GM19035 (cell line): ENCODE data around the gene NDUFS3.
"Not testable (repeated sequence)": the region's sequence is repeated elsewhere in the genome, so short reads cannot be mapped to it uniquely, and the experiment has no call there.

Source experiments
- ATAC-seq: cut with Tn5 transposase; IDR thresholded peaks from one replicate; pipeline ENCODE4 v1.9.1; 2021; ENCODE audit not compliant: unreplicated experiment

The NDUFS3 gene

DNA sequence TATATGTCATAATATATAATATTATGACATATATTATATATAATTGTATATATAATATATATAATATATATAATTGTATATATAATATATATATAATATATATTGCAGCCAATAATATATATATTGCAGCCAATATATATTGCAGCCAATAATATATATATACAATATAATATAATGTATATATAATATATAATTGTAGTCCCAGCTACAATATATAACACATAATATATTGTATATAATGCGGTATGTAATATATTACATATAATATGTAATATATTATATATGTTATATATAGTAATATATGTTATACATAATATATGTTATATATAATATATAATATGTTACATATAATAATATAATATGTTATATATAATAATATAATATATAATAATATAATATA, 20.2 kb upstream of the NDUFS3 start:
- no peak for ATAC-seq

DNA sequence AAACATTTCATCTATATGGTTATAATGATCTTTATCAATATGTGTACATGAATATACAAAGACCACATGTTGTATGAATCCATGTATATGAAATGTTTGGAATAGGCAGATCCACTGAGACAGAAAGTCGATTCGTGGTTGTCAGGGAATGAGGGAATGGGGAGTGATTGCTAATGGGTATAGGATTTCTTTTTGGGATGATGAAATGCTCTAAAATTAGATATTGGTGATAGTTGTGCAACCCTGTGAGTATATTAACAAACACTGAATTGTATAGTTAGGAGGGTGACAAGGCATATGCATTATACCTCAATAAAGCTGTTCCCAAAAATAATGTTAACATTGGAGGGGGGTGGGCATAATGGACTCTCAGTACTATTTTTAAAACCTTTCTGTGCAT, 18.4 kb upstream of the NDUFS3 start:
- no peak for ATAC-seq

DNA sequence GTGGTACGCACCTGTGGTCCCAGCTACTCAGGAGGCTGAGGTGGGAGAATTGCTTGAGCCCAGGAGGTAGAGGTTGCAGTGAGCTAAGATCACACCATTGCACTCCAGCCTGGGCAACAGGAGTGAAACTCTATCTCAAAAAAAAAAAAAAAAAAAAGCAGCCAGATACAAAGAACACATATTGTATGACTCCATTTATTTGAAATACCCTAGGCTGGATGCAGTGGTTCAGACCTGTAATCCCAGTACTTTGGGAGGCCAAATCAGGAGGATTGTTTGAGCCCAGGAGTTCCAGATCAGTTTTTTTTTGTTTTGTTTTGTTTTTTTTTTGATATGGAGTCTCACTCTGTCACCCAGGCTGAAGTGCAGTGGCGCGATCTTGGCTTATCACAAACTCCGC, 16.5 kb upstream of the NDUFS3 start:
- not testable (repeated sequence) for ATAC-seq

DNA sequence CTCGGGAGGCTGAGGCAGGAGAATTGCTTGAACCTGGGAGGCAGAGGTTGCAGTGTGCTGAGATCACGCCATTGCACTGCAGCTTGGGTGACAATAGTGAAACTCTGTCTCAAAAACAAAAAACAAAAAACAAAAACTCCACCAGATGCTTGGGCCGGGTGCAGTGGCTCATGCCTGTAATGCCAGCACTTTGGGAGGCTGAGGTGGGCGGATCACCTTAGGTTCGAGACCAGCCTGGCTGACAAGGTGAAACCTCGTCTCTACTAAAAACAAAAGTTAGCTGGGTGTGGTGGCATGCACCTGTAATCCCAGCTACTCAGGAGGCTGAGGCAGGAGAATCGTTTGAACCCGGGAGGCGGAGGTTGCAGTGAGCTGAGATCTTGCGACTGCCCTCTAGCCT, 14.5 kb upstream of the NDUFS3 start:
- not testable (repeated sequence) for ATAC-seq

DNA sequence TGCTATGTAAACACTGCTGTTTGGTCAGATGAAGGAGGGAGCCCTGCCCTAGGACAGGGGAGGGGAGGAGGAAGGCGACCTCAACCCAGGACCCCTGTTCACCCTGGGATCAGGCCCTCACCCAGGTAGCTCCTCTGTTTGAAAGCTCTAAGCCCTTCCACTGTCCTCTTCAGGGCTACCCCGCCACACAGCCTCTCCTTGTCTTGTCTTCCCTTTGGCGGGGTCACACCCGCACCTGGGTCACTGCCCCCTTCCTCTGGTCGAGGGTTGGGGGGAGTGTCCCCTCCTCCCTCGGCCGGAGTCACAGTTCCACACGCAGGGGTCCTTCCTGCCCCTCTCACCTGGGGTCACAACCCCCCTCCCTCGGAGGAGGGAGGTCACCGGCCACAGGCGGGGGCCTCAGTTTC, 13.9 kb upstream of the NDUFS3 start:
- no peak for ATAC-seq

DNA sequence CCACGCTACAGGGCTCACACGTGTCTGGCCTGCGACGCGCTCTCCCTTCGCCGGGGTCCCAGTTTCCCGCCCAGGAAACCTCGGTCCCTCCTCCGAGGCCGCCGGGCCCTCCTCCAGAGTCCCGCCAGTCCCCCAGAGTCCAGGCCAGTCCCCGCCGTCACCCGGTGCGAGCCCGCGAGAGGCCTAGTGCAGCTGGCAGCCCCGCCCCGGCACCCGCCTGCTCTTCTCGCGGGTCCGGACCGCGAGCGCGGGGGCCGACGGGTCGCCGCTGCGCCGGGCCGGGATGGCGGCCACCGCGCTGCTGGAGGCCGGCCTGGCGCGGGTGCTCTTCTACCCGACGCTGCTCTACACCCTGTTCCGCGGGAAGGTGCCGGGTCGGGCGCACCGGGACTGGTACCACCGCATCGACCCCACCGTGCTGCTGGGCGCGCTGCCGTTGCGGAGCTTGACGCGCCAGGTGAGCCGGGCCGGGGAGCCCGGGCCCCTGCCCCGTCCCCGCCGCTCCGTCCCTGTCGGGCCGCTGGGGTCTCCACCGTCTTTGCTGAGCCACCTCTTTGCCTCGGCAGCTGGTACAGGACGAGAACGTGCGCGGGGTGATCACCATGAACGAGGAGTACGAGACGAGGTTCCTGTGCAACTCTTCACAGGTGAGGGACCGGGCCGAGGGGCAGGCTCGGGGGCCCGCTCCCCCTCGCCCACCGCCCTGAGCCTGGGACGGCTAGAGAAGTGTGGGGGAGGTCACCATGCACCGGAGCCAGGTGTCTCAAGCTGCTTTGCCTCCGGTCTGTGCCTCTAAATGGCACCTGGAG, 13.3 kb upstream of the NDUFS3 start, which contains the start of gene PTPMT1:
TSS of gene PTPMT1 (plus strand) at position 260 of the 809 bp plus-strand sequence. CDS start at position 284, 24 bp downstream.
- peak; percentile 78 for ATAC-seq

DNA sequence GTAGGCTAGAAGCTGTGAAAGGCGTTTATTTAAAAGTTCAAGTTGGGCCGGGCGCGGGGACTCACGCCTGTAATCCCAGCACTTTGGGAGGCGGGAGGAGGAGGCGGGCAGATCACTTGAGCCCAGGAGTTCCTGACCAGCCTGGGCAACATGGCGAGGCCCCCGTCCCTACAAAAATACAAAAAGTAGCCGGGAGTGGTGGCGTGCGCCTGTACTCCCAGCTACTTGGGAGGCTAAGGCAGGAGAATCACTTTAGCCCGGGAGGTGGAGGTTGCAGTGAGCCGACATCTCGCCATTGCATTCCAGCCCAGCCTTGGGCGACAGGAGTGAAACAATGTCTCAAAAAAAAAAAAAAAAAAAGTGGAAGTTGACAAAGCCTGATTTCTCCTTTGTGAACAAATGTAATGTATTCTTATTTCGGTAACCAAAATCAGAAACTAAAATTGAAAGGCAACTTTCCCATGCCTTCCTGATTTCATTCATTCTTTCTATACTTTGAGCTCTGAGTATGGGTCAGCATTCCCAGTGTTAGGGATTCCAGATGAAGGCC, 12.7 kb upstream of the NDUFS3 start:
- peak; percentile 6 for ATAC-seq

DNA sequence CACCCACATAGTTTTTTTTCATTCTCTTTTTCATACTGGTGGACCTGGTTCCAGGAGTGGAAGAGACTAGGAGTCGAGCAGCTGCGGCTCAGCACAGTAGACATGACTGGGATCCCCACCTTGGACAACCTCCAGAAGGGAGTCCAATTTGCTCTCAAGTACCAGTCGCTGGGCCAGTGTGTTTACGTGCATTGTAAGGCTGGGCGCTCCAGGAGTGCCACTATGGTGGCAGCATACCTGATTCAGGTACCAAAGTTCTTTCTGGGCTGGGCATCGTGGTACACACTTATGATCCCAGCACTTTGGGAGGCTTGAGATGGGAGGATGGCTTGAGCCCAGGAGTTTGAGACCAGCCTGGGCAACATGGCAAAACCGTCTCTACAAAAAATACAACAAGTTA, 9.2 kb upstream of the NDUFS3 start:
- ATAC-seq, result no peak

DNA sequence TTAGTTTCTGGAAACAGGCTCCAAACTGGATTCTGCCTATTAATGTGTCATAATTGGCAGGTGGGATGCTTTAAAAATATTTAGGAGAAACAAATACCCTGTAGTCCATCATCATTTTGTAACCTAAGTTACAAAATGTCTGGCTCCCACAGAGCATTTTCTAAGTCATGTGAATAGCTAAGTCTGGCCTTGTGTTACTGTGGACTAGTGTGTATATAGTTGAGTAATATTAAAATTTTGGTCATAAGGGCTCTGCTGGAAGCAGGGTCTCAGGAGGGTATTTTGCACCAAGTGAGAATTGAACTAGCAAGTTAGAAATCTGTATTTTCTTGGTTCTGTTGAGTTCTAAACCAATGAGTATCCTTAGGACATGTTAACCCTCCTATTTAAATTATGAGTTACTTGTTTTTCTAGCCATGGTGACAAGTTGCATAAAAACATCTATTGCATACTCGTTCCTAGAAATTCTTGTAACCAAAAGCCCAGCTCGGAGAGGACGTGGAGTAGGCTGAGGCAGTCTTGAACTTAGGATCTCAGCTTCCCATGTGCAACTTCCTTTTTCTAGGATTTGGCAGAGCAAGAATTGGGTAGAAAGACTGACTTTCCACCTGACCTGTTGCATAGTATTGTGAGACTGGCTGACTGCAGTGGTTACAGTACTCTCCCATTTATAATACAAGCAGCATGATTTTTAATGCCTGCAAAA, 8.1 kb upstream of the NDUFS3 start:
- ATAC-seq, result no peak

DNA sequence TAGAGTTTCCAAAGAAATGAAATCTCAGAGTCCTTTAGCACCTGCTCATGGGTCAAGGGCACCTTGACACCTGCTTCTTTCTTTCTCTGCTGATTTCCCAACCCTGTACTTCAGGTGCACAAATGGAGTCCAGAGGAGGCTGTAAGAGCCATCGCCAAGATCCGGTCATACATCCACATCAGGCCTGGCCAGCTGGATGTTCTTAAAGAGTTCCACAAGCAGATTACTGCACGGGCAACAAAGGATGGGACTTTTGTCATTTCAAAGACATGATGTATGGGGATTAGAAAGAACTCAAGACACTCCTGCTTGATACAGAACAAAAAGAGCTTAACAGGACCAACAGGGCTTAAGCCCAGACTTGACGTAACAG, 7.5 kb upstream of the NDUFS3 start:
- no peak for ATAC-seq

DNA sequence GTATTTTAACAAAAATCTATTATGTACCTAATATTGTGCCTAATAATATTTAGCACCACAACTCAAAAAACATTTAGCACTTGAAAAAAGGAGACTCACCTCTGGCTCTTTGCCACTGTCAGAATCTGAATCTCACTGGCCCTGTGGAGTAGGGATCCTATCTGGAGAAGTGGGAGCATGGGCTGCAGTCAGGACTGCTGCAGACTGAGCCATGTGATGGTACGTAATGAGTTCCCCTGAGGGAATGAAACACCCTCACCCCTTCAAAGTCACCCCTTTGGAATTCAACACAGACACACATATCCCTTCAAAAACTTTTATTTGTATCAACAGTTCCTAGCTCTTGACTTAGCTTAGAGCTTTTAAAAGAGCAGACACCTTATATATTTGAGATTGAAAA, 7.0 kb upstream of the NDUFS3 start:
- no peak for ATAC-seq

DNA sequence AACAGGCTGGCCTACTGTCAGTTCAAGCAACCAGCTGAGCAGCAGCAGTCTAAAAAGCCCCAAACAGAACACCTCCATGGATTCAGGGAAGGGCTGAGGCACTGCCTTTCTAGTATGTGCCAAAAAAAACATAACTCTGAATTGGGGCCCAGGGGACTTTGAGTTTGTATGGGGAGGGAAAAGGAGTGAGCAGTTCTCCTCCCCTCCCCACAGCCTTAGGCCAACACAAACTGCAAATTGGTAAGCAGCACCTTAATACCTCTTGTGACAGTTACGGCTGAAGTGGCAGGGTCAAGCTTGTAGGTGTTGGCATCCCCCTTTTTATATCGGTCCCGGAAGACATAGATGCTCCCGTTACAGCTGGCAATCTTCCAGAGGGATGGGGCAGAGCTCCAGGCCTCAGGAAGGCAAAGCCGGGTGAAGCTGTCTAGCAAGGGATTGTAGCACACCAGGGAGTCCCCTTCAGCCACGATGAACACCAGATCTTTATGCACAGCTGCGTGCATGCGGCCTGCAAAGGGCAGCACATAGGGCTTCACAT, 6.1 kb upstream of the NDUFS3 start:
- ATAC-seq, result no peak

DNA sequence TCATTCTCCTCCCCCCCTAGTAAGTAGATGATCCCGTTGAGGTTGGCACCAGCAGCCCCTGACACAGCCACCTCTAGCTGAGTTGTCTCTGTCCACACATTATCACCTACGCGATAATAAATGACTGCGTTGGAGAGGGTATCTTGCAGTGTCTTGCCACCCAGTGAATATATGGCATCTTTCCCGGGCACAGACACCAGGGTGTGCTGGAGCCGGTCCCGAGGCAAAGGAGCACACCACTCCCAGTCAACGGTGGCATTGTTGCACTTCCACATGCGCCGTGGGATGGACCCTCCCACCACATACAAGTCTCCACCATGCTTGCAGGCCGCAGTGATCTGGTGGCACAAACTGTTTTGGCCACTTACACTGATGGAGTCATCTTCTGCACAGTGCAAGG, 5.6 kb upstream of the NDUFS3 start:
- ATAC-seq, result no peak

DNA sequence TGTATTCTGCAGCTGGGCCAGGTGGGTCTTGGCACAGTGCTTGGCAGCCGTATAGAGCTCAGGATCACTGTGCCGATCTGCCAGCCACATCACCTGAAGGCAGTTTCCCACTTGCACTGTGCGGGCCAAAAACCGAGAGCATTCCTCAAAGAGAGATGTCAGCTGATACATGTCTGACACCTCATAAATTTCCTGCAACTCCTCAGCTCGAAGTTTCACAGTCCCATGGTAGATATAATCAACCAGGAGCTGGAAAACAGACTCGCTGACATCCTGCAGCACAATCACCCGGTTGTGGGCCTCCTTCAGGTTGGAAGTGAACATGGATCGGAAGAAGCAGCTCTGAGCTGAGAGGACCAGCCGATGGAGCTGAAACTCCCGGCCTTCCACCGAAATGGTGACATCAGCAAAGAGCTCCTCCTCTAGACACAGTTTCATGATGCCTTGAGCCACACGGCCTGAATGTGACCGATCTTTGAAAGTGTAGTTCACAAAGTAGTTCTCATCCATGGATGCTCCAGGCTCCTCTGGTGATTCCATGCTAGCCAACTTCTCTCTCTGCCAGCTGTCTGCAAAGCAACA, 1.3 kb upstream of the NDUFS3 start:
- ATAC-seq, result no peak

DNA sequence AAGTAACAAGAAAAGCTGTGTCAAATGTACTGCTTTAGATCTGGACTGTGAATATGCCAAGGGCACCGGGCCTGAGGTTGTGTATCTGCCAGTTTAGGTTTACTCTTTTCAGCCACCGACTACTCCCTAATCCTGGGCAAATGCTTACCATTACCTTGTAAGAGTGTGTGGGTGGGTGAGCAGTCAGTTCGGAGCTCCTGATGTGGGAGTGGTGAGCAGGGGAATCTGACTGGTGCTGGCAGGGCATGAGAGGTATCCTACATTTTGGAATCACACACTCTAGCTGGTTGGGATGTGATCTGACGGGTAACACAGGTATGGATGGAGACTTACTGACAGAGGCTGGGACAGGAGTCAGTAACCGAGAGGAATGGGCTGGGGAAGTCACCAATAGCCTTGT, 5.0 kb downstream of the NDUFS3 start:
- no peak for ATAC-seq

DNA sequence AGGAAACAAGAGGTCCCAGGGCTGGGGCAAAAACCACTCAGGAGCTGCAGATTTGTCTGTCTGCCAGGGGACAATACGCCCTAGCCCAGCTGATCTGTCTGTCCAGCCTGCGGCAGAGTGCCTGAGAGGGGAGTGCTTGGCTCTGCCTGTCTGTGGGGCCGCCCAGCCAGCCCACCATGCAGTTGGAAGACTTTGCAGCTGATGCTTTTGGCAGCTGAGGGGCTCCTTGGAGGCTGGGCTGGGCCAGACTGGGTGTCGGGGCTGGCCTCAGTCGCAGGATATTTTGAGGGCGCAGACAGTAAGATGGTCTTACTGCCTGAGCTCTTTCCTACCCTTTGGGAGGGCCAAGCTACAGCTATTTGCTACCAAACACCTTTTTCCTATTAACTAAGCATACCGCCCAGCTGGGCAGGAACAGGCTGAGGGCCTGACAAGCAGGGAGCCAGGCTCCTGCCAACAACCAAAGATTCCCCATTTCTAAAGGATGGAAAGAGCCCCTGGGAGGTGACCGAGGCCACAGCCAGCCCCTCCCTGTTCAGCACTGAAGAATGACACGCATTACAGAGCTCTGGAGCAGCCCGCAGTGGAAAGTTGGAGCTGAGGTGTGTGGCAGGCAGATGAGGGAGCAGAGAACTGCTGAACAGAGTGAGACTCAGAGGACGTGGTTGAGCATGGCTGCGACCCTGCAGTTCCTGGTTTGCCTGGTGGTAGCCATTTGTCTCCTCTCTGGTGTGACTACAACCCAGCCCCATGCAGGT, 7.4 kb downstream of the NDUFS3 start, which contains the start of gene FAM180B:
TSS of gene FAM180B (plus strand) at position 581 of the 758 bp plus-strand sequence. CDS start at position 672, 91 bp downstream.
- ATAC-seq, result no peak

DNA sequence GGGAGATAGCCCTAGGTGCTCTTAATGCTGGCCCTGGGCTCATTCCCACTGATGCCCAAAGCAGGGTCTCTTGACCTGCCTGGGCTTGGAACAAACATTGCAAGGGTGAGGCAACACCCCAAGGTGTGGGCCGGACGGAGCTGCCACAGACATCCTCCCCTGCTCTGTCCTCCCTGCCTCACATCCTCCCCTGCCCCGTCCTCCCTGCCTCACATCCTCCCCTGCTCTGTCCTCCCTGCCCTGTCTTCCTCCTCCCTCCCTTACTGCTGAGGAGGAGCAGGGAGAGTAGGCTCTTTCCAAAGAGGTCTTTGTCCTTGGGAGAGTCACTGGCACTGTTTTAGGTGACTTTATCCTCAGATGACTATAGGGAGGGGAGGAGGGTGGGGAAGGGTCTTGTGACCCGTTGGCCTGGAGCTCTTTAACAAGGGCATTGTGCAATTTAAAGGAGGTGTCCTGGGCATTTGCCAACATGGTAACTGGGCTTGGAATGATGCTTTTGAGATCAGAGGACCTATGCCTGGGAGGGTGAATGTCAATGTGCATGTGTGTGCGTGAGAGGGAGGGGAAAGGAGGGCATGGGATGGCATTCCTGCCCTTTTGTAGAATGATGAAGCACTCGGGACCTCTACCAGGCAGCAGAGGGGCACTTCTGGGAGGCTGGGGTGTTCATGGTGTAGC, 8.3 kb downstream of the NDUFS3 start:
- ATAC-seq, result no peak

DNA sequence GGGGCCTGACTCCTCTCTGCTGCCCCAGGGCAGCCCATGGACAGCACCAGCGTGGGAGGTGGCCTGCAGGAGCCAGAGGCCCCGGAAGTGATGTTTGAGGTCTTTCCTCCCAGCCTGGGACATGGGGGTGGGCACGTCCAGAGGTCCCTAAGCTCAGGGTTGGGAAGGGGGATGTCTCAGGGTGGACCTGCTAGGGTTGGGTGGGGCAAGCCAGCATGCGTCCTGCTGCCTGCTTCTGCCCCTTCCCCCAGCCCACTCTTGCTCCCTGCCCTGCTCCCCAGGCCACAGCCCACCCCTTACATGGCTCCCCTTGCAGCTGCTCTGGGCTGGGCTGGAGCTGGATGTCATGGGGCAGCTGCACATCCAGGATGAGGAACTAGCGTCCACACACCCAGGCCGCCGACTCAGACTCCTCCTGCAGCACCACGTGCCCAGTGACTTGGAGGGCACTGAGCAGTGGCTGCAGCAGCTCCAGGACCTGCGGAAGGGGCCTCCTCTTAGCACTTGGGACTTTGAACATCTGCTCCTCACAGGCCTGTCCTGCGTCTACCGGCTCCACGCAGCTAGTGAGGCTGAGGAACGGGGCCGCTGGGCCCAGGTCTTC, 9.0 kb downstream of the NDUFS3 start:
- ATAC-seq, result no peak

DNA sequence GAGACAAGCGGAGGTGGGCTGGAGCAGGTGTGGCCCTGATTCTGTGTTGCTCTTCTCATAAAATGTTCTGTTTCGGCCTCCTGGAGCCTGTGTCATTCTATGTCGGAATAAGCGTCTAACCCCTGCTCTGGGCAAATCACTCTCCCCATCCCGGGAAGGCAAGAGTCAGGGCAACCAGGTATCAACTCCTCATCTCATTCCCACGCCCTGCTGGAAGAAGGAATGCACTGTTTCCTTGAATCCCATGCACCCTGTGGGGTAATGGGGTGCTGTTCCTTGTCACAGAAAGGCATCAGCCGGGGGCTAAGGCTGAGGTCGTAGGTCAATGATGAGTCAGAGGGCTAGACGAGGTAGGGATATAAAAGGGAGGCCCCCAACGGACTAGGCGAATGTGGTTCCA, 10.2 kb downstream of the NDUFS3 start:
- ATAC-seq, result no peak

DNA sequence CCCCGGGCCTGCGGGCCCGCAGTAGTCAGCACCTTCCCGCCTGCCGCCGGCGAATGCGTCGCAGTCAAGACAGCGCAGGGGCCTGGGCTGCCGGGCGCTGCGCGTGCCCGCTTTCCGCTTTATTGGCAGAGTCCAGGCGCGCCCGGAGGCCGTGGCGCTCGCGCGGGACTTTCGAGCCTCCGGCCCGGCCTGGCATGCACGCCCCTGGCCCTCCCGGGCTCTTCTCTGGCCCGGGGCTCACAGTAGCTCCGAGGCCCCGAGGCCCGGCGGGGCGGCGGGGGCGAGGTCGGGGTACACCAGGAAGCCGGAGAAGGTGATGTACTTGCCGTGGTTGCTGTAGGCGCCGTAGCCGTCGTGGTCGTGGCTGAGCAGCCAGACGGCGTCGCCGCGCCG, 10.7 kb downstream of the NDUFS3 start:
- ATAC-seq, result no peak
